SJCRH30 (cell line): ENCODE data around the gene SLC39A5. TPM values are rescaled to one million over a fixed set of nuclear protein-coding genes. Genes with fewer than 3 reads are reported as not detected.
A peak's percentile ranks its signal among the peaks of the same experiment; 100 is the strongest.

Experiments
- DNase-seq, 2 experiments: peaks; one replicate each; pipeline ENCODE4 v3.0.0-alpha.2; 2015 to 2020
- H3K27ac ChIP-seq: fragments of 250-450 bp; sonication (Bioruptor Pico); 2 replicates; pipeline ENCODE4 v1.5.1; 2020; ENCODE audit warnings: mild to moderate bottlenecking, moderate library complexity
- H3K27me3 ChIP-seq: fragments of 250-450 bp; sonication (Bioruptor Pico); 2 replicates; pipeline ENCODE4 v1.5.1; 2020; ENCODE audit warnings: mild to moderate bottlenecking, moderate library complexity
- H3K36me3 ChIP-seq: fragments of 250-450 bp; sonication (Bioruptor Pico); 2 replicates; pipeline ENCODE4 v1.5.1; 2020; ENCODE audit warnings: mild to moderate bottlenecking, moderate library complexity
- H3K4me1 ChIP-seq: fragments of 250-450 bp; sonication (Bioruptor Pico); 2 replicates; pipeline ENCODE4 v1.5.1; 2020; ENCODE audit warnings: mild to moderate bottlenecking, moderate library complexity
- H3K4me3 ChIP-seq: fragments of 250-450 bp; sonication (Bioruptor Pico); 2 replicates; pipeline ENCODE4 v1.5.1; 2020; ENCODE audit warnings: mild to moderate bottlenecking, moderate library complexity
- H3K9me3 ChIP-seq: fragments of 250-450 bp; sonication (Bioruptor Pico); replicated peaks from 2 replicates; pipeline ENCODE4 v1.5.1; 2020; ENCODE audit warnings: mild to moderate bottlenecking, moderate library complexity
- total RNA-seq: library from RNA; depleted of rRNA; stranded (reverse); fragments of >200 nt; shearing (Covaris generic); gene quantifications from 2 replicates; pipeline ENCODE4 v1.2.3, GENCODE V29; 2014

SLC39A5 gene
- total RNA-seq, 1 experiment from 2014 or later = not detected

DNA sequence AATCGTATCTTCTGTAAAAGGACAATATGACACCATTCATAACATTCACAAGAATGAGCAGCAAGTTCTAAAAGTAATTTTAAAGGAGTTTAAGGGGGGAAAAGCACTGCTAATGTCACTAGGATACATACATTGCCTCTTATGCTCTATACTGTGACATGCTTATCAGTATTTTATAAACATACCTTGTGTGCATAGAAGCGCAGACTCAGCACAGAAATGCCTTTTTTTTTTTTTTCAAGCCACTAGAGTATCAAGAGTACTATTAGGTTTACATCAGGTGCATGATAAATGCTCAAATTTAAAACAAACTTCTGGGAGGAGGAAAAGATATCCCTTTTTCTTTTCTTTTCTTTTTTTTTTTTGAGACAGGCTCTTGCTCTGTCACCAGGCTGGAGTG is 27.0 kb upstream of the SLC39A5 start:
- no peak for DNase-seq
- Histone ChIP-seq H3K4me3 (no peak overlapping the region), H3K36me3 (peaks cover 10% of the 10 kb centered on the region), H3K4me1 (no peaks in the 10 kb centered on the region), H3K27ac (no peak overlapping the region), H3K9me3 (no peaks in the 10 kb centered on the region), H3K27me3 (no peaks in the 10 kb centered on the region)

DNA sequence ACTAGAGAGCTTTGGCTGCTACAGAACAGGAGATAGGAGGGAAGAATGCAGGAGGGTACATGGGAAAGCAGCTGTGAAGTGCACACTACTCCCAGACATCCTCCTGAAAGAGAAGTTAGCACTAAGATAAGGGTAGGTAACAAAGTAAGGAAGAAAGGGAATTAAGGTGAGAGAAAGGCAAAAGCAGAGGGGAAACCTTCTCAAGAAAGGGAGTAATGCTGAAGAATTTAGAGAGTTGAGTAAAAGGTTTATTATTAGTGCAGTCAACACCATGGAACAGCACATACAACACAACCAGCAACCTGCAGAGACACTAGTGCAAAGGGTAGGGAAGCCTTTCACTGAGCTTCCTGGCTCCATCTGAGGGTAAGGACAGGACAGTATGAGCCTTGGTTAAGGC is 25.6 kb upstream of the SLC39A5 start:
- no peak for DNase-seq
- H3K9me3 ChIP-seq = no peaks in the 10 kb centered on the region
- H3K4me3 ChIP-seq = no peak overlapping the region
- no peaks in the 10 kb centered on the region for H3K27me3 ChIP-seq
- no peak overlapping the region for H3K27ac ChIP-seq
- peaks cover 10% of the 10 kb centered on the region for H3K36me3 ChIP-seq
- H3K4me1 ChIP-seq = no peaks in the 10 kb centered on the region

DNA sequence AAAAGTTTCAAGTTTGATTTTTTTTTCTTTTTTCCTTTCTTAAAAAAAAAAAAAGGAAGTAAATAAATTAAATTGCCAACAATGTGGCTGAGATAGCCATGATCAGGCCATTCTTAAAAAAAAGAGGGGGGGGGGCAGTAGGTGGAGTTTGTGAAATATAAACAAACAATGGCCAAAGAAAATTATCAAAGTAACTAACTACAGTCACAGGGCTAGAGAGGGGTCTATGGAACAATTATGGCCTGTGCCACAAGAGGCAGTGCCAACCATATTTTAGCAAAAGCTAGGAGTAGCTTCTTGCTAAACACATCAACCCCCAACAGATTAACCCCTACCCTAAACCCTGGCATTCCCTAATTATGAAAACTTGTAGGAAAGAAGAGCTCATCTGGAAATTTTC is 24.4 kb upstream of the SLC39A5 start:
- Histone ChIP-seq H3K4me3 (no peak overlapping the region), H3K9me3 (no peaks in the 10 kb centered on the region), H3K27ac (no peak overlapping the region), H3K36me3 (peaks cover 17% of the 10 kb centered on the region), H3K27me3 (no peaks in the 10 kb centered on the region), H3K4me1 (no peaks in the 10 kb centered on the region)
- no peak for DNase-seq

DNA sequence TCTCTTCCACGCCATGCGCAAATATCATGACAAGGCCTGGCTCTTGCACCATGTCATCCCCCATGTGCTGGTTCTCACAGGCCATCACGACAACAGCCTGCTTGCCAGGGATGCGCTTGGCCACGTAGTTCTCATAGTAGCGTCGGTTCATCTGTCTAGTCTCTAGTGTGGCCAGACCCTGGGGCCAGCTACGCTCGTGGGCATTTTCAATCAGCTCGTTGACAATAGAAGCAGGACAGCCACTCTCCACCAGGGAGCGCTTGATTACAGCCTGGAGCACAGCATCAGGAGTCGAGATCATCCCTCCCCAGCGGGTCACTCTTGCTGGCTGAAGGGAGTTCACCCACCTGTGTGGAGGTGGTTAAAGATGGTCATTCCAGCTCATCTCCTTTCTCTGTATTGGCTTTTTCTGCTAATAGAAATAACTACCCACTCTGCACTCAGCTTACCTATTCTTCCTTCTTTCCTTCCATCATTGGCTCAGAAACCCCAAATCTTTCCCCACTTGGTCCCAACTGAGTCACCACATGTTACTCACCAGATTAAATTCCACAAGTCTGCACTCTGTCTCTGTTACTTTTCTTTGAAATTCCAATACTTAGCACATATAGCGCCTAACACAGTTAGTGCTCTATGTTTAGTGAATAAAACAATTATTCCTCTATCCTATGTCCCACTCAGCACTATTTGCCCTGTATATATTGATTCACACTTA is 23.2 kb upstream of the SLC39A5 start:
- Histone ChIP-seq H3K27me3 (no peaks in the 10 kb centered on the region), H3K4me3 (no peak overlapping the region), H3K4me1 (no peaks in the 10 kb centered on the region), H3K36me3 (peaks cover 18% of the 10 kb centered on the region), H3K27ac (no peak overlapping the region), H3K9me3 (no peaks in the 10 kb centered on the region)
- DNase-seq = peak; percentile 50 to 59

DNA sequence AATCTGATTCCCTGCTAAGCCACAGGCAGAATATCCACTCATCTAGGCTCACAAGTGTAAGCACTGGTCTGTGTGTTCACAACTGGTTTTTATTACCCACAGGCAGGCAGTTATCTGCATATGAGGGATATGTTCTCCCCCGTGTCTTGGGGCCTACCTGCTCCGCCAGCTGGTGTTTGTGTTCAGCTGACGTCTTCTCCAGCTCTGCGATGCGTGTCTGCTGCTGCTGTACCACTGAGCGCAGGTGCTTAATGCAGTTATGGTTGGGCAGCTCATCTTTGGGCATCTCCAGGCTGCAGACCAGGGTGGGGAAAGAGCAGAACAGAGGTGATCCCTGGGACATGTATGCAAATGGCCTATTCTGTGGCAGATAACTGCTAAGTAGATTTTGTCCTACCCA is 21.8 kb upstream of the SLC39A5 start:
- Histone ChIP-seq H3K9me3 (no peaks in the 10 kb centered on the region), H3K27me3 (no peaks in the 10 kb centered on the region), H3K4me1 (no peaks in the 10 kb centered on the region), H3K4me3 (no peak overlapping the region), H3K36me3 (peaks cover 25% of the 10 kb centered on the region), H3K27ac (no peak overlapping the region)
- no peak for DNase-seq

DNA sequence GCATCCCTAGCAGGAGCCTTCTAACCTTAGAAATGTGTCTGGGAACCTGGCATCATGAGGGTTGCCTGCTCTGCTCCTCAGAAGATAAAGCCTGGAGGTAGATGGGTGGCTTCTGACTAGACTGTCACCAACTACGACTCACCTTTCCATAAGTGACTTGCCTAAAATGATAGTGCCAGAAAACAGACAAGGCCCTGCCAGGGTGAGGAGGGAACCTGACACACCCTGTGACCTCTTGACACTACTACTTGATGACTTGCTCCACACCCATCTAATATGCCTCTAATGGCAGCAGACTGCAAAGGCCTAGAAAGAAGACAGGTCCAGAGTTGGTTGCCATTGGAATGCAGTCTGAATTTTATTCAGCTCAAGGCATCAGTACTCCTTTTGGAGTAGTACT is 17.5 kb upstream of the SLC39A5 start:
- H3K4me3 ChIP-seq = no peak overlapping the region
- no peaks in the 10 kb centered on the region for H3K9me3 ChIP-seq
- no peak overlapping the region for H3K27ac ChIP-seq
- H3K4me1 ChIP-seq = no peaks in the 10 kb centered on the region
- H3K27me3 ChIP-seq = no peaks in the 10 kb centered on the region
- peaks cover 29% of the 10 kb centered on the region for H3K36me3 ChIP-seq
- no peak for DNase-seq

DNA sequence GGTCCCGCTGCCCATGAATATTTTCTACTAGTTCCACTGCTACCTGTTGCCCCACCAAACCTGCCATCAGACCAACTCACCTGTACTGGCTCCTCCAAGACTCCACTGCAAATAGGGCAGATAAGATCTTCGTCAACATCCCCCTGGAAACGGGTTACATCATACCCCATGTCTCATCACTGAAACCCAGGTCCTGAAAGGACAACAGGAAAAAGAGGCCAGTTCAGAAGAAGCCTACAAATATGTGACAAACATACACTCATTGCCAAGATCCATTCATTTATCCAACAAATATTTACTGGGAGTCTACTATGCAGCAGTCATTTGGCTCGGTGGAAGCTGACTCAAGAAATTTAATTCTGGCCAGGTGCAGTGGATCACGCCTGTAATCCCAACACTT is 16.0 kb upstream of the SLC39A5 start:
- no peaks in the 10 kb centered on the region for H3K9me3 ChIP-seq
- no peak overlapping the region for H3K27ac ChIP-seq
- H3K4me1 ChIP-seq = no peaks in the 10 kb centered on the region
- no peak overlapping the region for H3K4me3 ChIP-seq
- peaks cover 27% of the 10 kb centered on the region for H3K36me3 ChIP-seq
- H3K27me3 ChIP-seq = no peaks in the 10 kb centered on the region
- no peak for DNase-seq

DNA sequence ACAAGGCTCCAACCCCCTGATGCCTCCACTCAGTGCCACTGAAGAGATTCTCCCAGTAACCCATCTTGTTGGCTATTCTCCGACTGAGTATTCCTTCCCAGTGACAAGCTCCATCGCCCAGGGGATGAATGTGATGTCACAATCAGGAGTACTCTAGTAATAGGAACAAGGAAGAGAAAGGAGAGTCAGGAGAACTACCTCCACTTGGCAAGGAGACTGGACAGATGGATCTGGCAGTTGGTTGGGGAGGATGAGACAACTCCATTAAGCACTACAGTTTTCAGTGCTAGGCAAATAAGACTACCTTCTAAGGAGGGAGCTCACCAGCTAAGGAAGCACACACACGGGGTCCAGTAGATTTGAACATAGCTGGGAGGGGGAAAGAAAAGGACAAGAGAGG is 13.4 kb upstream of the SLC39A5 start:
- DNase-seq = no peak
- no peaks in the 10 kb centered on the region for H3K4me1 ChIP-seq
- H3K9me3 ChIP-seq = no peaks in the 10 kb centered on the region
- no peaks in the 10 kb centered on the region for H3K27me3 ChIP-seq
- peaks cover 20% of the 10 kb centered on the region for H3K36me3 ChIP-seq
- H3K4me3 ChIP-seq = no peak overlapping the region
- no peak overlapping the region for H3K27ac ChIP-seq

DNA sequence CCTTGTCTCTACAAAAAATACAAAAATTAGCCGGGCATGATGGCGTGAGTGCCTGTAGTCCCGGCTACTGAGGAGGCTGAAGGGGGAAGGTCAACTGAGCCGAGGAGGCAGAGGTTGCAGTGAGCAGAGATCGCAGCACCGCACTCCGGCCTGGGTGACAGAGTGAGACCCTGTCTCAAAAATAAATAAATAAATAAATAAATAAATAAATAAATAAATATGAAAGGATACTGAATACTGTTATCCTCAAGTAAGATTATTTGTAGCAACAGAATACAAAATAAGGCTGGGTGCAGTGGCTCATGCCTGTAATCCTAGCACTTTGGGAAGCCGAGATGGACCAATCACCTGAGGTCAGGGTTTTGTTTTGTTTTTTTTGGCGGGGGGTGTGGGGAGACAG is 10.0 kb upstream of the SLC39A5 start:
- no peak for DNase-seq
- H3K4me3 ChIP-seq = no peak overlapping the region
- H3K9me3 ChIP-seq = no peaks in the 10 kb centered on the region
- H3K27me3 ChIP-seq = no peaks in the 10 kb centered on the region
- H3K4me1 ChIP-seq = no peaks in the 10 kb centered on the region
- H3K27ac ChIP-seq = no peak overlapping the region
- peaks cover 3% of the 10 kb centered on the region; the same call in 1 of the 2 replicates for H3K36me3 ChIP-seq

DNA sequence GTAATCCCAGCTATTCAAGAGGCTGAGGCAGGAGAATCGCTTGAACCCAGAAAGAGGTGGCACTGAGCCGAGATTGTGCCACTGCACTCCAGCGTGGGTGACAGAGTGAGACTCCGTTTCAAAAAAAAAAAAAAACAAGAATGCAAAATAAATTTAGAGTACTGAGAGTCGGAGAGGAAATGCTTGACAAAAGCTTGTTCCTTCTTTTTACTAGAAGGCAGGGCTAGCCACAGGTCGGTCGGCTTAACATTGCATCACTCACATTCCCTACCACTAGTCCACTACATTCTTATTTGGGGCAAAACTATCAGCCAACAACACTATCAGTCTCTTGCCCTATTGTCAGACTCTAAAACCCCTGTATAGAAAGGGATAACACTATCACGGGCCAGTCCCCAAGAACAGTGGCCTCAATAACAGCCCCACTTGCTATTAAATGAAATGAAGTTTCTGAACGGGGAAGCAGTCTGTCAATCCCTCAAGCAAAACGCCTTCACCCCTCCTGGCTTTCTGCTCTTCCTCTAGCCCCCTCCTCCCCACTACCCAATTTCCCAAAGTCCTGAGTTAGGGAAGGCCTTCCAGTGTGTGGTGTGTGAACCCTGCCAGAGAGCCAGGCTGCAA is 9.1 kb upstream of the SLC39A5 start:
- H3K9me3 ChIP-seq = no peaks in the 10 kb centered on the region
- peak overlapping the region; percentile 53 for H3K27ac ChIP-seq
- H3K36me3 ChIP-seq = no peaks in the 10 kb centered on the region
- no peaks in the 10 kb centered on the region for H3K27me3 ChIP-seq
- H3K4me1 ChIP-seq = no peaks in the 10 kb centered on the region
- DNase-seq = peak in 1 of 2 experiments; percentile 22
- peak overlapping the region; percentile 66 for H3K4me3 ChIP-seq

DNA sequence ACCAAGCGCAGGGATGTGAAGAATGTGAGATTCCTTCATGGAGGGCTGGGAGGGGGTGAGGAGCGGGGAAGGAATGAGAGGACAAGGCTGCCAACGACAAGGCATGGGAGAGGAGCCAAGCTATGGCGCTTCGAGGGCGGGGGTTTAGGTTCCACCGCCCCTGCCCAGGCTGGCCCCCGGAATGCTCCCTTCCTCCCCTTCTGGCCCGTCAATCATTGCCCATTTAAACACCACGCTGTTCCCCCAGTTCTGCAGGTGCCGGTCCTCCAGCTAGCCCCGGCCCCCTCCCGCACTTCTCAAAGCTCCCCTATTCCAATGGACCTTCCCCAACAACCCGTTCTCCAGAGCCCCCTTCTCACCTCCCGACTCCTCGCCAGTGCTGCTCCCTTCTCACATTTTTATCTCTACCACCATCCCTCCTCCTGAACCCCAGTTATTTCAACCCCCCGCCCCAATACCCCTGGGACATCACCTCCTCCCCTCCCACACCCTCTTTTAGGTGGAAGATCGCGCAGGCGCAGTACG is 8.6 kb upstream of the SLC39A5 start:
- Histone ChIP-seq H3K4me3 (peak overlapping the region; percentile 66), H3K36me3 (no peaks in the 10 kb centered on the region), H3K27ac (peak overlapping the region; percentile 53), H3K4me1 (no peaks in the 10 kb centered on the region), H3K9me3 (no peaks in the 10 kb centered on the region), H3K27me3 (no peaks in the 10 kb centered on the region)
- peak; percentile 62 to 67 for DNase-seq

DNA sequence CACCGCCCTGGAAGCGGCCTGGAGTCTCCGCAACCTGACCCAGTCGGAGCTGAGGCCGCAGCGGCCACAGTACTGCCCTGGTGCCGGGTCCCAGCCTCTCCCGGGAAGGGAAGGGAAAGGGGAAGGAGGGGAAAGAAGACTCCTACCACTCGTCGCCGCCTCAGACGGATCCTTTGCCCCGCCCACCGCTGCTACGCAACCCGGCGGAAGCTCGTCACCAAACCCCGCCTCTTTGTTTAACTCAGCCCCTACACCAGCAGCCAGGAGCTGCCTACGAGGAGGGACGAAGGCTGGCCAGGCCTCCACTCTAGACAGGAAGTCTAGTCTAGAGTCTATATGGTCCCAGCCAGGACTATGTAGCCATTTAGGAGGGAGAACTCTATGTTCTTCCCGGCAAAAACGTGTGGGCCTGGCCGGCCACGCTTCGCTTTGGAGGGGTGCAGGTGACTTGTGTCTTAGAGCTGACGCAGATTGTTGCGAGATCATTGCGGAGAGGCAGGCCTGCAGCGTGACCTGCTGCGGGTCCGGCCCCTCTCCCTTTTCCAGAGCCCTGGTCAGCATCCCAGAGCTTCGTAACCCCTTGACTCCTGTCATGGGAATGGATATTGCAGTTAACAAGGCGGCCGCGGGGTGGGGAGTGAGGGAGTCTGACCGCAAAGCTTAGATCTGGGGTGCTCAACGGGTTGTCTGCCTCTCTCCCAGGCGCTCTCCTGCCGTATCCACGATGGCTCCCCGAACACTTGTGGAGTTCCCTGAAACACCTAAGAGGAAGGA is 7.9 kb upstream of the SLC39A5 start, which contains the start of gene RNF41:
Gene RNF41 (minus strand): TSS at position 166 of the 774 bp plus-strand sequence. CDS start 7,875 bp downstream, outside the sequence.
- peak; percentile 97 to 98 for DNase-seq
- Histone ChIP-seq H3K4me1 (no peaks in the 10 kb centered on the region), H3K4me3 (peak within 1 kb of the TSS; percentile 66), H3K36me3 (no peaks in the 10 kb centered on the region), H3K27me3 (no peaks in the 10 kb centered on the region), H3K27ac (peak within 1 kb of the TSS; percentile 53), H3K9me3 (no peaks in the 10 kb centered on the region)

DNA sequence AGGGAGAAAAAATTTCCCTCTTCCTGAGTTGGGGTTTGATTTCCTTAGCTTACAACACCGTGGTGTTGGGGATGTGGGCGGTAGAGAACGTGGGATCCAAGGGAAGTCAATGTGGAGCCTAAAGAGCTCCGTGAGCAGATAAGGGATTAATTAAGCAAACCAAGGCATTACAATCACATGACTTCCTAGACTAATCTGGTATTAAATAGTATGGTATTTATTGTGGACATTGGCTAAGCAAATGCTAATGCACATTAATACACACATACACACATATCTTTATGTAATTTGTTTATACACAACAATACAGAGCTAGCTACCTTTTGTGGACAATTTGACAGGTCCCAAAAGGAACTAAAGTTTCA is 7.3 kb upstream of the SLC39A5 start:
- no peaks in the 10 kb centered on the region for H3K9me3 ChIP-seq
- H3K36me3 ChIP-seq = no peaks in the 10 kb centered on the region
- no peak for DNase-seq
- H3K4me1 ChIP-seq = no peaks in the 10 kb centered on the region
- H3K27me3 ChIP-seq = no peaks in the 10 kb centered on the region
- peak overlapping the region; percentile 53 for H3K27ac ChIP-seq
- peak overlapping the region; percentile 66 for H3K4me3 ChIP-seq

DNA sequence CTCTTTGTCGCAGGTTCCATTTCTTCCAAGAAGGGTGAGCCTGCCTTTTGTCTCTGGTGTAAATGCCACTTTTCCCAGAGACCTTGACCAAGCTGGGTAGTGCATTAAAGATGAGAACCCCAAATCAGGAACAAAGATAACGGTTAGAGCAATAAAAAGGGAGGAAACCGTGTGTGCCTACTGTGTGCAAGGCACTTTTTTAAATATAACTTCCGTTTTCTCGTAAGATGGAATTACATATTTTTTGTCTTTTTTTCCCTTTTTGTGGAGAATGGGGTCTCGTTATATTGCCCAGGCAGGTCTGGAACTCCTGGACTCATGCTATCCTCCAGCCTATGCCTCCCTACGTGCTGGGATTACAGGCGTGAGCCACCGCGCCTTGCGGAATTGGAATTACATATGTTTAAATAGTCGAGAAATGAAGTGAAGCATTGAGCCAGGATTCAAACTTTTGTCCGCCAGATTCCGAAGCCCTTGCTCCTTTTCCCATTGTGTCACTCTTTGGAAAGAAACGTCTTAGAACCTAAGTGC is 6.2 kb upstream of the SLC39A5 start:
- DNase-seq = no peak
- Histone ChIP-seq H3K27me3 (no peaks in the 10 kb centered on the region), H3K27ac (no peak overlapping the region), H3K36me3 (no peaks in the 10 kb centered on the region), H3K4me3 (peak overlapping the region; percentile 57), H3K4me1 (no peaks in the 10 kb centered on the region), H3K9me3 (no peaks in the 10 kb centered on the region)
